GM19372 (cell line): ENCODE measurements around the gene MAP3K20.
"Not testable (repeated sequence)": the region's sequence is repeated elsewhere in the genome, so short reads cannot be mapped to it uniquely, and the experiment has no call there.

Experiments
- ATAC-seq: cut with Tn5 transposase; IDR thresholded peaks from one replicate; pipeline ENCODE4 v1.9.1; 2021; ENCODE audit warnings: mild to moderate bottlenecking, low read depth, moderate library complexity; ENCODE audit not compliant: unreplicated experiment

Gene MAP3K20

GRCh38 chr2:173075781-173076580 is at the start of gene MAP3K20:
Gene MAP3K20, plus strand, starts transcription at chr2:173075846. Its CDS starts 15,186 bp downstream, at chr2:173091032.
- peak; percentile 69 for ATAC-seq

DNA sequence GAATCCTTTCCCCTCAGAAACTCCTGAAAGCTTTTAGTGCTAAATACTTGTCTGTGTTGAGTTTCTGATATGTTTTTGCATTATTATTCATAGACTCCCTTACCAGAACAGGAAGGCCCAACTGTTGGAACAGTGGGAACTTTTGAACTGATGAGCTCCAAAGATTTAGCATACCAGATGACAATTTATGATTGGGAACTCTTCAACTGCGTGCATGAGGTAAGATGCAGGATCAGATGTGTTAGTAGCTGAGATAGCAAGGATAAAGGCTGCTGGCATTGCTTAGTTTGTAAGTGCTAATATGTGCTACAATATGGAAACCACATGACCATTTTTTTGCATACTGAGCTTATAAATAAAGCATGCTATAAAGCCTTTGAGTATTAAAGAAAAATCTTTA is 49.2 kb upstream of the MAP3K20 start:
- no peak for ATAC-seq

- peak; percentile 59 for ATAC-seq
Observed at GRCh38 chr2:173027181-173028128, 48.2 kb upstream of the MAP3K20 start.

GRCh38 chr2:173028141-173028540 is 47.5 kb upstream of the MAP3K20 start:
- ATAC-seq = no peak

- no peak for ATAC-seq
Observed at GRCh38 chr2:173028671-173029070, 47.0 kb upstream of the MAP3K20 start.

DNA sequence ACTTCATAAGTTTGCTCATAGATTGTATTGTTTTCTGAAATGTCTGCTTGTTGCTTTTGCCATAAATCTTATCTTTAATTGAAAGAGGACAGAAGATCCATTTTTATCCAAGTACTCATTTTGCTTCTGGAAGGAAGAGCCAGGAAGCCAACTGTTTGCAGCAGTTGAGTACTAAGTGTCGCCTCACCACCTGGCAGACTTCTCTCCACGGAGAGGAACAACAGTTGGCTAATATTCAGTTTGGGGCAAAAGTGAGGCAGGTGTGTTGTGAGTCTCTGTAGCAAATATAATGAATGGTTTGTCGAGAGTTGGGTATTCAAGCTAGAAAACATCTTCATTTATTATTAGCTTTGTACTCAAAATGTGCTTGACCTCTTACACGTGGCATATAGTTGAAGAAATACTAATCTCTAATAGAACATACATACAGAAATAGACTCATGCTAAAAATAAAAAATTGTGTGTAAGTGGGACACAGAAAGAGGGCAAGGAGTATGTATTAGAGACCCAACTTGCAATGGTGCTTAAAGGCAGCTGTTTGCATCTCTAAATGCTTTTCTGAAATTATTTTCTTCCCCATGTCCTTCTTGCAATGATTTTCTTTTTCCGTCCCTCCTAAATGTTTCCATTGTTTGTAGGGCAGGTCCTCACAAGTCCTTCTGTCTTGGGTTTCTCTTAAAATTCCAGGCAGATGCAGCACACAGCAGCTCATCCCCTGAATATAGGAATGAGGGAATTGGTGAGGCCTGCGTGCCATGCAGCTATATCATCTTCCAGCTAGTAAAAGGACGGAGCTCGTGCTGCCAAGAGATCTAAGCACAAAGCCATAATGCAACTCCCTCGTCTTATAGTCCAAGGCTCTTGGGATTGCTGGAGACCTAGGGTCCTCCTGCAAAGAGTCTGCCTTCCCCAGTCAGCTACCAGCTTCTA is 44.8 kb upstream of the MAP3K20 start:
- ATAC-seq = no peak

- ATAC-seq = no peak
Observed at GRCh38 chr2:173032032-173032431, 43.6 kb upstream of the MAP3K20 start.

GRCh38 chr2:173033084-173033483 is 42.6 kb upstream of the MAP3K20 start:
- no peak for ATAC-seq

- ATAC-seq = no peak
Observed at GRCh38 chr2:173034143-173034542, 41.5 kb upstream of the MAP3K20 start.

GRCh38 chr2:173037245-173038120 is 38.2 kb upstream of the MAP3K20 start:
- no peak for ATAC-seq

GRCh38 chr2:173038257-173038656 is 37.4 kb upstream of the MAP3K20 start:
- ATAC-seq = not testable (repeated sequence)

DNA sequence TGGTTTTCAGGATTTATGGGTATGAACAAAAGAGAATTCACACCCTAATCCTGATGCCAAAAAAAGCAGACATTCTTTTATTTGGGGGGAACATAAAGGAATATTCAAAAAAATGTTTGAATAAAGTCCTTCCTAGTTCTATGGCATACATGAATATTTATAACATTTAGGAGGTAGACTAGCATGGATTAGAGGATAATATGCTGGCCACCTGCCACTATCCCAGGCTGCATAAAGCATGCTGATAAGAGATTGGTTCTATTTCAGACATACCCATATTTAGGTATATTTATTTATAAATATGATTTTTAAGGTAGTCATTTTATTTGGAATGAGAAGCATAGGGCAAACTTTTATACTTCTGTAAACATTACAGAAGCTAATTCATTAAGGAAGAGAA is 34.9 kb upstream of the MAP3K20 start:
- ATAC-seq = no peak

GRCh38 chr2:173043476-173043875 is 32.2 kb upstream of the MAP3K20 start:
- ATAC-seq = no peak

DNA sequence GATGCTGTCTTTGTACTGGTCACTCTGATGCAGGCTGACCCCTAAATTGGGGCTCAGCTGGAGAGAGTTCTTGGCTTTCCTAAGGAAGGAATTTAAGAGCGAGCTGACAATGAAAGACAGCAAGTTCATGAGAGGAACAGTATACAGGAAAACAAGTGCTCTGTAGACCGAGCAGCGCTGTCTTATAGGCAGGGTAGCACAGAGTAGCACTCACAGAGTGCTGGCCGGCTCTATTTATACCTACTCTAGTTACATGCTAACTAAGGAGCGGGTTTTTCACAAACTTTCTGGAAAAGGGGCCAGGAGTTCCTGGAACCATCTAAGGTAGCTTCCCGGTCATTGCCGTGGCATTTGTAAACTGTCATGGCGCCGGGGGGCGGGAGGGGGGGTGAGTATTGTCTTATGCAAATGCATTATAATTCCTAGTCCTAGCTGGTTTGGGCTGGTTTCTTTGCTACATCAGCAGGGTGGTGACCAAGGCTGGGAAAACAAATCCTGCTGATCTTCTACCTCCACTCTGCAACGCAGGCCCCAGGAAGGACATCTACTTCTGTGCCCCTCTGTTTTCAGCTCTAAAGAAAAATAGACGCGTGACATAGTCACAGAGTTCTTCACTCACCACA is 31.6 kb upstream of the MAP3K20 start:
- ATAC-seq = no peak

GRCh38 chr2:173044686-173045085 is 31.0 kb upstream of the MAP3K20 start:
- ATAC-seq = no peak

DNA sequence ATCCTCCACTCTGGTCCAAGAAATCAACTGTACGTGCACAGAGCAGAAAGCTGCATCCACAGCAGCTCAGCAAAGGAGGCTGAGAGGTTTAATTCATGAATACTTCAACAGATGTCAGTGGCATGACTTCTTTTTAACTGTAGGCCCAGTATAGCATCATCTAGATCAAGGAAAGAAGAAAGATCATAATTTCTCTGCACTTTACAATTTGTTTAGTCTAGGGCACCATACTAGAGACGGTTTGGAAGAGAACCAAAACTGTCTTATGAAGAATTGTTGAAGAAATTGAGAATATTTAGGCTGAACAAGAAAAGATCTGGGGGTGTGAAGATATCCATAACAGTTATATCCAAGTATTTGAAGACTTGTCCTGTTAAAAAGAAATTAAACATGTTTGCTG is 30.5 kb upstream of the MAP3K20 start:
- ATAC-seq = no peak

- no peak for ATAC-seq
Observed at GRCh38 chr2:173048522-173048896, 27.1 kb upstream of the MAP3K20 start.

- peak; percentile 66 for ATAC-seq
Observed at GRCh38 chr2:173048897-173049661, 26.6 kb upstream of the MAP3K20 start.
